Natural killer cell (primary cell): ENCODE results near the gene PYGM. TPM values are rescaled to one million over a fixed set of nuclear protein-coding genes. Genes with fewer than 3 reads are reported as not detected.
A peak's percentile ranks its signal among the peaks of the same experiment; 100 is the strongest.

ENCODE experiments used
- ATAC-seq, 3 donors: fragments of 150-1000 bp in 2 of 3; fragments of 200-7000 bp in 1 of 3; cut with Tn5 transposase; 1 replicate in 1 of 3; 2 replicates in 2 of 3; pipeline ENCODE4 v1.10.0; 2021; ENCODE audit warnings: mild to moderate bottlenecking in 2 of 3, moderate library complexity in 2 of 3
- DNase-seq, 2 donors: peaks; one replicate each; pipeline versions ENCODE4 v3.0.0 to v3.0.0-alpha.2; 2013 to 2021; ENCODE audit warnings: mixed read lengths in 1 of 2
- H3K27ac ChIP-seq: one replicate; pipeline ENCODE4 v1.5.1; 2013; ENCODE audit warnings: mild to moderate bottlenecking, low read length
- H3K27me3 ChIP-seq: one replicate; pipeline ENCODE4 v1.6.1; 2013; ENCODE audit warnings: low read length; ENCODE audit not compliant: control insufficient read depth, insufficient read depth
- H3K36me3 ChIP-seq: one replicate; pipeline ENCODE4 v1.6.1; 2013; ENCODE audit warnings: low read length; ENCODE audit not compliant: control insufficient read depth, insufficient read depth
- H3K4me1 ChIP-seq: one replicate; pipeline ENCODE4 v1.6.1; 2013; ENCODE audit warnings: low read length; ENCODE audit not compliant: control insufficient read depth, insufficient read depth
- H3K4me3 ChIP-seq: one replicate; pipeline ENCODE4 v1.5.1; 2013; ENCODE audit warnings: low read length
- H3K9me3 ChIP-seq: one replicate; pipeline ENCODE4 v1.6.1; 2013; ENCODE audit warnings: low read length; ENCODE audit not compliant: control insufficient read depth, insufficient read depth
- H3K27ac Mint-ChIP-seq, 2 donors: one replicate each; pipeline ENCODE4 v1.8.0; 2022; ENCODE audit warnings: mild to moderate bottlenecking in 2 of 2, mixed read lengths in 2 of 2, moderate library complexity in 1 of 2
- H3K27me3 Mint-ChIP-seq, 2 donors: one replicate each; pipeline ENCODE4 v1.8.0; 2022; ENCODE audit warnings: low read depth in 2 of 2, mixed read lengths in 2 of 2
- H3K36me3 Mint-ChIP-seq: one replicate; pipeline ENCODE4 v1.8.0; 2022; ENCODE audit warnings: mixed read lengths
- H3K4me1 Mint-ChIP-seq, 2 donors: one replicate each; pipeline ENCODE4 v1.8.0; 2022; ENCODE audit warnings: mixed read lengths in 2 of 2
- H3K4me3 Mint-ChIP-seq: one replicate; pipeline ENCODE4 v1.8.0; 2022; ENCODE audit warnings: mild to moderate bottlenecking, moderate library complexity, mixed read lengths
- H3K9me3 Mint-ChIP-seq, 2 donors: one replicate each; pipeline ENCODE4 v1.8.0; 2022; ENCODE audit warnings: mixed read lengths in 2 of 2
- CTCF ChIP-seq: fragments of 200-600 bp; IDR thresholded peaks from one replicate; pipeline ENCODE4 v1.8.0; 2022; ENCODE audit warnings: antibody characterized with exemption
- WGBS: methylation state at CpG from one replicate; pipeline ENCODE4 v1.1.7; 2013; ENCODE audit warnings: missing lambda C conversion rate; ENCODE audit not compliant: insufficient coverage; 5-methylcytosine and 5-hydroxymethylcytosine counted together
- intact Hi-C: fragments of 100-400 bp; cut with micrococcal nuclease; formaldehyde crosslinking; loops from one replicate; pipeline ENCODE4 v1.14.2; 2022
- total RNA-seq, 4 donors: library from RNA; stranded (reverse); fragments of 120-200 nt in 1 of 4; gene quantifications; one replicate each; pipeline versions ENCODE4 v1.2.3 to v1.2.4, GENCODE V29; 2013 to 2022

Gene PYGM
- total RNA-seq, 3 donors from 2014 or later (not counting 1 experiment from before 2014, with no cell fraction given): 4.1 to 8.4 (median 6.1) TPM

GRCh38 chr11:64715756-64716472 lies 43.9 kb downstream of the PYGM start:
- no peak for TF ChIP-seq CTCF
- no peak for ATAC-seq
- WGBS: 34% methylated on average over 4 of the region's 13 CpGs
- no peaks in the 10 kb centered on the region for H3K9me3 Mint-ChIP-seq
- Histone ChIP-seq H3K4me1 (peaks cover 11% of the 10 kb centered on the region), H3K9me3 (no peaks in the 10 kb centered on the region), H3K27ac (no peak overlapping the region), H3K4me3 (no peak overlapping the region), H3K36me3 (no peaks in the 10 kb centered on the region), H3K27me3 (peaks cover 24% of the 10 kb centered on the region)
- intact Hi-C loops: no loop called here
- H3K27ac Mint-ChIP-seq: no peak overlapping the region
- no peak overlapping the region for H3K4me3 Mint-ChIP-seq
- H3K4me1 Mint-ChIP-seq: peaks cover 10 to 21% of the 10 kb centered on the region in 2 donors
- no peak for DNase-seq
- H3K27me3 Mint-ChIP-seq: peaks cover 43 to 67% of the 10 kb centered on the region in 2 donors
- no peaks in the 10 kb centered on the region for H3K36me3 Mint-ChIP-seq

GRCh38 chr11:64715110-64715509 lies 44.7 kb downstream of the PYGM start:
- Mint-ChIP-seq H3K4me3 (peak overlapping the region; percentile 58), H3K9me3 (no peaks in the 10 kb centered on the region), H3K27me3 (peaks cover 51 to 65% of the 10 kb centered on the region in 2 donors), H3K4me1 (peaks cover 10 to 21% of the 10 kb centered on the region in 2 donors), H3K36me3 (no peaks in the 10 kb centered on the region), H3K27ac (no peak overlapping the region)
- DNase-seq (no peak), ATAC-seq (no peak)
- no peak for TF ChIP-seq CTCF
- intact Hi-C loops: no loop called here
- Histone ChIP-seq H3K36me3 (no peaks in the 10 kb centered on the region), H3K4me1 (peaks cover 12% of the 10 kb centered on the region), H3K4me3 (no peak overlapping the region), H3K27me3 (peaks cover 28% of the 10 kb centered on the region), H3K9me3 (no peaks in the 10 kb centered on the region), H3K27ac (no peak overlapping the region)
- WGBS: 58% methylated on average over 5 of the region's 5 CpGs

GRCh38 chr11:64714666-64715065 lies 45.1 kb downstream of the PYGM start:
- ATAC-seq (no peak), DNase-seq (no peak)
- Mint-ChIP-seq H3K9me3 (no peaks in the 10 kb centered on the region), H3K36me3 (no peaks in the 10 kb centered on the region), H3K27me3 (peaks cover 54 to 68% of the 10 kb centered on the region in 2 donors), H3K4me1 (peaks cover 10 to 21% of the 10 kb centered on the region in 2 donors), H3K27ac (no peak overlapping the region), H3K4me3 (peak overlapping the region; percentile 58)
- Histone ChIP-seq H3K4me1 (peaks cover 12% of the 10 kb centered on the region), H3K9me3 (no peaks in the 10 kb centered on the region), H3K27me3 (peaks cover 28% of the 10 kb centered on the region), H3K36me3 (no peaks in the 10 kb centered on the region), H3K4me3 (no peak overlapping the region), H3K27ac (no peak overlapping the region)
- 68% methylated on average over 3 of the region's 5 CpGs for WGBS
- intact Hi-C loops: no loop called here
- no peak for TF ChIP-seq CTCF
